ENCODE measurements around the gene ZIC1. TPM values are rescaled to one million over a fixed set of nuclear protein-coding genes. Genes with fewer than 3 reads are reported as not detected.

The ZIC1 gene
- total RNA-seq, 1 experiment from 2014 or later, result not detected

- DNase-seq (ENCODE audit: extremely low read depth, low read depth), result no peak
Observed at GRCh38 chr3:147420353-147421183, 11.4 kb downstream of the ZIC1 start.

- DNase-seq (ENCODE audit: extremely low read depth, low read depth), result no peak
Observed at GRCh38 chr3:147421184-147421912, 12.2 kb downstream of the ZIC1 start.

GRCh38 chr3:147422196-147422595 is 13.0 kb downstream of the ZIC1 start:
- no peak for DNase-seq (ENCODE audit: extremely low read depth, low read depth)

- no peak for DNase-seq (ENCODE audit: extremely low read depth, low read depth)
Observed at GRCh38 chr3:147422601-147423536, 13.7 kb downstream of the ZIC1 start.

- DNase-seq (ENCODE audit: extremely low read depth, low read depth), result no peak
Observed at GRCh38 chr3:147423537-147423797, 14.3 kb downstream of the ZIC1 start.

- DNase-seq (ENCODE audit: extremely low read depth, low read depth), result no peak
Observed at GRCh38 chr3:147423798-147424580, 14.8 kb downstream of the ZIC1 start.

- no peak for DNase-seq (ENCODE audit: extremely low read depth, low read depth)
Observed at GRCh38 chr3:147424581-147425387, 15.6 kb downstream of the ZIC1 start.

GRCh38 chr3:147425388-147425850 is 16.3 kb downstream of the ZIC1 start:
- DNase-seq (ENCODE audit: extremely low read depth, low read depth), result no peak

GRCh38 chr3:147426931-147427330 is 17.8 kb downstream of the ZIC1 start:
- no peak for DNase-seq (ENCODE audit: extremely low read depth, low read depth)

- DNase-seq (ENCODE audit: extremely low read depth, low read depth), result no peak
Observed at GRCh38 chr3:147427746-147428145, 18.6 kb downstream of the ZIC1 start.

GRCh38 chr3:147428326-147428725 is 19.2 kb downstream of the ZIC1 start:
- no peak for DNase-seq (ENCODE audit: extremely low read depth, low read depth)

- no peak for DNase-seq (ENCODE audit: extremely low read depth, low read depth)
Observed at GRCh38 chr3:147428754-147429153, 19.6 kb downstream of the ZIC1 start.

GRCh38 chr3:147431751-147432150 is 22.6 kb downstream of the ZIC1 start:
- DNase-seq (ENCODE audit: extremely low read depth, low read depth), result no peak

- DNase-seq (ENCODE audit: extremely low read depth, low read depth), result no peak
Observed at GRCh38 chr3:147447224-147447623, 38.1 kb downstream of the ZIC1 start.

- no peak for DNase-seq (ENCODE audit: extremely low read depth, low read depth)
Observed at GRCh38 chr3:147449669-147450068, 40.5 kb downstream of the ZIC1 start.

- DNase-seq (ENCODE audit: extremely low read depth, low read depth), result no peak
Observed at GRCh38 chr3:147458995-147459704, 50.0 kb downstream of the ZIC1 start.

GRCh38 chr3:147462856-147463255 is 53.7 kb downstream of the ZIC1 start:
- no peak for DNase-seq (ENCODE audit: extremely low read depth, low read depth)
